ENCODE measurements around the gene SAMD5. TPM values are rescaled to one million over a fixed set of nuclear protein-coding genes. Genes with fewer than 3 reads are reported as not detected.
A peak's percentile ranks its signal among the peaks of the same experiment; 100 is the strongest.

The SAMD5 gene
- total RNA-seq, 1 donor from 2014 or later: 18.6 TPM

DNA sequence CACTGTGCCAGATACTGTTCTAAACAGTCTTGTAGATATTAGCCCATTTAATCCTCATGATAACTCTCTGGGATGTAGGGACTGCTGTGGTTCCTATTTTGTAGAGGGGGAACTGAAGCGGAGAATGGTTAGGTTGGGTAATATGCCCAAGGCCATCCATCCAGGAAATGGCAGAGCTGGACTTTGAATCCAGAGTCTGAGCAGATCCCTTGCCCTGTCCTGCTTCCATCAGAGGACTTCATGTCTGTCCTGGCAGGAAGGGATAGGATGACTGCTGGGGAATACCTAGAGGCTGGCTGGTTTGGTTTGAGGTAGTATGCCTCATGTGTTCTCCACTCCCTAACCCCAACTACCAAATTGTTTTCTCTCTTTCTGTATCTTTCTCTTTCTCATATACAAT is 44.6 kb downstream of the SAMD5 start:
- Mint-ChIP-seq H3K9me3 (ENCODE audit: unreplicated experiment) (no peaks in the 10 kb centered on the region), H3K27me3 (ENCODE audit: unreplicated experiment) (no peaks in the 10 kb centered on the region), H3K36me3 (ENCODE audit: unreplicated experiment) (peaks cover 5% of the 10 kb centered on the region), H3K4me1 (ENCODE audit: unreplicated experiment) (peaks cover 14% of the 10 kb centered on the region), H3K27ac (ENCODE audit: unreplicated experiment) (no peak overlapping the region), H3K4me3 (ENCODE audit: unreplicated experiment) (no peak overlapping the region)
- DNase-seq (ENCODE audit: extremely low spot score, unreplicated experiment): no peak
- TF ChIP-seq, protein P1, sequence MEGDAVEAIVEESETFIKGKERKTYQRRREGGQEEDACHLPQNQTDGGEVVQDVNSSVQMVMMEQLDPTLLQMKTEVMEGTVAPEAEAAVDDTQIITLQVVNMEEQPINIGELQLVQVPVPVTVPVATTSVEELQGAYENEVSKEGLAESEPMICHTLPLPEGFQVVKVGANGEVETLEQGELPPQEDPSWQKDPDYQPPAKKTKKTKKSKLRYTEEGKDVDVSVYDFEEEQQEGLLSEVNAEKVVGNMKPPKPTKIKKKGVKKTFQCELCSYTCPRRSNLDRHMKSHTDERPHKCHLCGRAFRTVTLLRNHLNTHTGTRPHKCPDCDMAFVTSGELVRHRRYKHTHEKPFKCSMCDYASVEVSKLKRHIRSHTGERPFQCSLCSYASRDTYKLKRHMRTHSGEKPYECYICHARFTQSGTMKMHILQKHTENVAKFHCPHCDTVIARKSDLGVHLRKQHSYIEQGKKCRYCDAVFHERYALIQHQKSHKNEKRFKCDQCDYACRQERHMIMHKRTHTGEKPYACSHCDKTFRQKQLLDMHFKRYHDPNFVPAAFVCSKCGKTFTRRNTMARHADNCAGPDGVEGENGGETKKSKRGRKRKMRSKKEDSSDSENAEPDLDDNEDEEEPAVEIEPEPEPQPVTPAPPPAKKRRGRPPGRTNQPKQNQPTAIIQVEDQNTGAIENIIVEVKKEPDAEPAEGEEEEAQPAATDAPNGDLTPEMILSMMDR (IDR thresholded peaks at IDR 0.05): no peak

DNA sequence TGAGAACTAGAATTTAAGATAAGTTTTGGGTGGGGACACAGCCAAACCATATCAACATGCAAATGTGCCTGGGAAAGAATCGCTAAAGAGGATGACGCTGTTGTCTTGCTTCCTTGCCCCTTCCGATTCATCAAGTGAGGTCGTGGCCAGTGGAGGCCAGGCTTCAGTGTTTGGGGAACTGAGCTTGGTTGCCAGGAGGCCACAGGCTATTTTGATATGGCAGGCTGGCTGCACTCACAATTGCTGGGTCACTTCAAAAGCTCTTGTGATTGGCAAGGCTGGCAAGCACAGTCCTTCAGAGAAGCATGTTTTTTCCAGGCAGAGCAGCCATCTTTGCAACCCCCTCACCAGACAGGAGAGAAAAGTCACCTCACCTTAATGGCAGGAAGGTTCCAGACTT is 45.8 kb downstream of the SAMD5 start:
- Mint-ChIP-seq H3K36me3 (ENCODE audit: unreplicated experiment) (peaks cover 5% of the 10 kb centered on the region), H3K27me3 (ENCODE audit: unreplicated experiment) (no peaks in the 10 kb centered on the region), H3K9me3 (ENCODE audit: unreplicated experiment) (no peaks in the 10 kb centered on the region), H3K27ac (ENCODE audit: unreplicated experiment) (no peak overlapping the region), H3K4me3 (ENCODE audit: unreplicated experiment) (no peak overlapping the region), H3K4me1 (ENCODE audit: unreplicated experiment) (peaks cover 23% of the 10 kb centered on the region)
- TF ChIP-seq, protein P1 (IDR thresholded peaks at IDR 0.05): no peak
- DNase-seq (ENCODE audit: extremely low spot score, unreplicated experiment): no peak

DNA sequence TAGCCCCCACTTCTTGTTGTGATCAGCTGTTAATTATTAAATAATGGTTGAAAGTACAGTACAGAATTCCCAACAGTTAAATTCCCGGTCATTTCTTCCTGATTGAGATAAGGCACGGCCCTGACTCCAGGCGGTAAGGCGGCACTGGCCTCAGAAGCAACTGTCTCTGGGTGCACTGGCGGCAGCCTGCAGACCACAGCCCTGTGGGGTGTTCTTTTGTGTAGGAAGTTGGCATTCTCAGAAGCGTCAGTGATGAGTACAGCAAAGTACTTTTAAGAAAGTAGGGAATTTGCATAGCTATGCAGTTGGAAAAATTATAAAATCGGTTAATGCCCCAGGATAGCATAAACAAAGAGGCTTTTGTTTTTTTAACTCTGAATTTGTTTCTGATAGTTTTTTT is 50.5 kb downstream of the SAMD5 start:
- TF ChIP-seq, protein P1 (IDR thresholded peaks at IDR 0.05): no peak
- H3K4me1 Mint-ChIP-seq (ENCODE audit: unreplicated experiment): peaks cover 28% of the 10 kb centered on the region
- H3K9me3 Mint-ChIP-seq (ENCODE audit: unreplicated experiment): no peaks in the 10 kb centered on the region
- peaks cover 2% of the 10 kb centered on the region for H3K36me3 Mint-ChIP-seq (ENCODE audit: unreplicated experiment)
- H3K27me3 Mint-ChIP-seq (ENCODE audit: unreplicated experiment): no peaks in the 10 kb centered on the region
- no peak for DNase-seq (ENCODE audit: extremely low spot score, unreplicated experiment)
- peak overlapping the region; percentile 76 for H3K27ac Mint-ChIP-seq (ENCODE audit: unreplicated experiment)
- H3K4me3 Mint-ChIP-seq (ENCODE audit: unreplicated experiment): peak overlapping the region; percentile 39

DNA sequence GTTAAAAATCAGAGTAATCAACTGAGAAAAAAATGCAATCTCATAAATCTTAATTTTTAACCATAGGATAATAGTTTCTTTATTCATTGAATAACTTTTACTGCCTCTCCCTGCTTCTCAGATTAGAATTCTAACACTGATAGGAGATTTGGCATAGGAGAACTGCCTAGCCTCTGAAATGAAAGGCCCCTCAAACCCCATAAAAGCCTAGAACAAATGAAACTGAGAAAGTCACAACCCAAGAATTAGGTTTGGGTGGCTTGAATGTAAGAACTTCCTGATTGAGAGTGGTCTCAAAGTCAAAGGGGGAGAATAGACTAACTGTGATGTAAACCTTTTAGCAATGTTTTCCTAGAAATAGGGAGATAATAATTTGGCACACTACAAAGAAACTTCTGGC is 52.2 kb downstream of the SAMD5 start:
- Mint-ChIP-seq H3K36me3 (ENCODE audit: unreplicated experiment) (peaks cover 5% of the 10 kb centered on the region), H3K4me1 (ENCODE audit: unreplicated experiment) (peaks cover 39% of the 10 kb centered on the region), H3K4me3 (ENCODE audit: unreplicated experiment) (no peak overlapping the region), H3K27me3 (ENCODE audit: unreplicated experiment) (no peaks in the 10 kb centered on the region), H3K27ac (ENCODE audit: unreplicated experiment) (no peak overlapping the region), H3K9me3 (ENCODE audit: unreplicated experiment) (no peaks in the 10 kb centered on the region)
- DNase-seq (ENCODE audit: extremely low spot score, unreplicated experiment): no peak
- TF ChIP-seq, protein P1 (IDR thresholded peaks at IDR 0.05): no peak

DNA sequence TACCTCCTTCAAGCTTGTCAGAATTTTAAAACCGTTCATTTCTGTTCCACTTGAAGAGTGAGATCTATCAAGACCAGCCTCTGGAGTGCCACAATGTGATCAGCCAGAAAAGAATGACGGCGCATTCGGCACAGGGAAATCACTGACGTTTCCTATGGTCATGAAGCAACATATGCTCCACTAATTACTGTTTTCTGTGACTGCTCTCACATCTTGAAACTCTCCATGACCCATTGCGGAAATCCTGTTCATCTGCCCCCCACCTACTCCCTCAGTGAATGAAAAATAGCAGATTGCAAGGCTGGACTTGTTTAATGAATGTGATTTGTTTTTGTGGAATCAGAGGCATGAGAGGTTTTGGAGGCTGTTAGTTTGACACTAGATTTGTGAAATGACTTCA is 53.2 kb downstream of the SAMD5 start:
- Mint-ChIP-seq H3K27me3 (ENCODE audit: unreplicated experiment) (no peaks in the 10 kb centered on the region), H3K27ac (ENCODE audit: unreplicated experiment) (no peak overlapping the region), H3K9me3 (ENCODE audit: unreplicated experiment) (no peaks in the 10 kb centered on the region), H3K4me1 (ENCODE audit: unreplicated experiment) (peaks cover 42% of the 10 kb centered on the region), H3K4me3 (ENCODE audit: unreplicated experiment) (no peak overlapping the region), H3K36me3 (ENCODE audit: unreplicated experiment) (peaks cover 5% of the 10 kb centered on the region)
- TF ChIP-seq, protein P1 (IDR thresholded peaks at IDR 0.05): no peak
- DNase-seq (ENCODE audit: extremely low spot score, unreplicated experiment): no peak

All from osteocyte (in vitro differentiated cells).